B cell (primary cell): ENCODE results near the gene PCSK7. TPM values are rescaled to one million over a fixed set of nuclear protein-coding genes. Genes with fewer than 3 reads are reported as not detected.

Experiments used
- ATAC-seq: fragments of 200-7000 bp; cut with Tn5 transposase; one replicate; pipeline ENCODE4 v1.10.0; 2021; ENCODE audit warnings: low read depth, mild to moderate bottlenecking, moderate number of reproducible peaks, moderate library complexity
- CTCF ChIA-PET: fragments of 350-600 bp; sonication (Branson Sonifier 250); formaldehyde crosslinking; loops from one replicate; lab custom pipeline; 2021; ENCODE audit warnings: antibody characterized with exemption, inconsistent platforms; lab: Charles Lee
- POLR2A ChIA-PET: fragments of 350-600 bp; sonication (Branson Sonifier 250); formaldehyde crosslinking; loops from one replicate; lab custom pipeline; 2021; ENCODE audit warnings: antibody characterized with exemption; lab: Charles Lee
- DNase-seq: peaks from one replicate; pipeline ENCODE4 v3.0.0; 2013
- H2AFZ ChIP-seq: 2 replicates; pipeline ENCODE4 v1.6.1; 2012; ENCODE audit warnings: mild to moderate bottlenecking, low read depth, low read length; ENCODE audit not compliant: insufficient read depth, poor library complexity, severe bottlenecking
- H3K27ac ChIP-seq, 2 donors: 1 replicate in 1 of 2; 2 replicates in 1 of 2; pipeline ENCODE4 v1.5.1; 2012 to 2013; ENCODE audit warnings: low read length in 2 of 2, mild to moderate bottlenecking in 2 of 2, moderate library complexity in 1 of 2
- H3K27me3 ChIP-seq, 4 experiments: fragments of 200-600 bp in 1 of 4; sonication (generic) in 1 of 4; replicated peaks in 1 of 4; 1 replicate in 2 of 4; 2 replicates in 2 of 4; pipeline versions ENCODE4 v1.6.1 to v1.7.0; 2013 to 2016; ENCODE audit warnings: low read length in 3 of 4, mild to moderate bottlenecking in 2 of 4, mixed read lengths in 1 of 4, moderate library complexity in 1 of 4; ENCODE audit not compliant: insufficient read depth in 4 of 4, control insufficient read depth in 3 of 4; ENCODE audit errors: control extremely low read depth in 1 of 4
- H3K36me3 ChIP-seq, 2 experiments: replicated peaks in 1 of 2; 1 replicate in 1 of 2; 2 replicates in 1 of 2; pipeline versions ENCODE4 v1.6.1 to v1.7.1; 2013; ENCODE audit warnings: low read length in 1 of 2; ENCODE audit not compliant: insufficient read depth in 2 of 2, control insufficient read depth in 1 of 2; ENCODE audit errors: control extremely low read depth in 1 of 2, extremely low read depth in 1 of 2
- H3K4me1 ChIP-seq, 2 donors: fragments of 200-600 bp in 1 of 2; sonication (generic) in 1 of 2; 1 replicate in 1 of 2; 2 replicates in 1 of 2; pipeline versions ENCODE4 v1.5.1 to v1.6.1; 2013 to 2017; ENCODE audit warnings: low read length in 2 of 2; ENCODE audit not compliant: control insufficient read depth in 2 of 2, insufficient read depth in 2 of 2
- H3K4me2 ChIP-seq: replicated peaks from 2 replicates; pipeline ENCODE3; 2012; ENCODE audit warnings: mild to moderate bottlenecking, low read depth, low read length; ENCODE audit not compliant: poor library complexity, severe bottlenecking
- H3K4me3 ChIP-seq, 5 experiments: fragments of 200-600 bp in 1 of 5; sonication (generic) in 1 of 5; 1 replicate in 3 of 5; 2 replicates in 2 of 5; pipeline versions ENCODE4 v1.5.1 to v1.7.0; 2011 to 2016; ENCODE audit warnings: low read length in 4 of 5, mild to moderate bottlenecking in 4 of 5, low read depth in 2 of 5, control low read depth in 1 of 5, moderate library complexity in 1 of 5; ENCODE audit not compliant: insufficient read depth in 1 of 5; ENCODE audit errors: control extremely low read depth in 1 of 5, extremely low read depth in 1 of 5
- H3K79me2 ChIP-seq: fragments of 200-600 bp; sonication (generic); one replicate; pipeline ENCODE4 v1.6.0; 2016; ENCODE audit warnings: low read length; ENCODE audit not compliant: control insufficient read depth, insufficient read depth
- H3K9ac ChIP-seq: fragments of 200-600 bp; sonication (generic); 2 replicates; pipeline ENCODE4 v1.6.1; 2017; ENCODE audit warnings: mild to moderate bottlenecking, low read length, moderate library complexity
- H3K9me3 ChIP-seq, 3 donors: one replicate each; pipeline versions ENCODE4 v1.6.1 to v1.7.1; 2013; ENCODE audit warnings: low read length in 2 of 3; ENCODE audit not compliant: control insufficient read depth in 2 of 3, insufficient read depth in 1 of 3; ENCODE audit errors: control extremely low read depth in 1 of 3
- H4K20me1 ChIP-seq: 2 replicates; pipeline ENCODE4 v1.6.0; 2012; ENCODE audit warnings: mild to moderate bottlenecking, low read length; ENCODE audit not compliant: insufficient read depth, control insufficient read depth, poor library complexity, severe bottlenecking
- H3K27ac Mint-ChIP-seq: one replicate; pipeline ENCODE4 v1.8.0; 2021; ENCODE audit warnings: mixed read lengths
- H3K27me3 Mint-ChIP-seq: one replicate; pipeline ENCODE4 v1.8.0; 2021; ENCODE audit warnings: mixed read lengths
- H3K4me1 Mint-ChIP-seq: one replicate; pipeline ENCODE4 v1.8.0; 2021; ENCODE audit warnings: mixed read lengths
- H3K4me3 Mint-ChIP-seq: one replicate; pipeline ENCODE4 v1.8.0; 2021; ENCODE audit warnings: mixed read lengths
- H3K9me3 Mint-ChIP-seq: one replicate; pipeline ENCODE4 v1.8.0; 2022; ENCODE audit warnings: mixed read lengths; ENCODE audit not compliant: insufficient read depth
- EZH2 ChIP-seq: IDR thresholded peaks from 2 replicates; pipeline ENCODE4 v1.6.1; 2012; ENCODE audit warnings: borderline replicate concordance, low read depth, mild to moderate bottlenecking, moderate library complexity, low read length; ENCODE audit not compliant: insufficient read depth, poor library complexity, severe bottlenecking
- WGBS: methylation state at CpG from one replicate; pipeline ENCODE4 v1.1.5; 2013; ENCODE audit warnings: missing lambda C conversion rate; ENCODE audit not compliant: insufficient coverage; 5-methylcytosine and 5-hydroxymethylcytosine counted together
- intact Hi-C: fragments of 100-400 bp; cut with micrococcal nuclease; formaldehyde crosslinking; loops from one replicate; pipeline ENCODE4 v1.10.0; 2022
- polyA plus RNA-seq: library from polyadenylated mRNA; depleted of rRNA; stranded (reverse); fragments of >200 nt; gene quantifications from 2 replicates; pipeline ENCODE4 v1.2.3, GENCODE V29; 2012
- total RNA-seq, 2 donors: library from RNA; stranded (reverse); fragments of 120-200 nt in 1 of 2; gene quantifications; 1 replicate in 1 of 2; 2 replicates in 1 of 2; pipeline versions ENCODE4 v1.2.3 to v1.2.4, GENCODE V29; 2013 to 2022
- TF ChIP-seq, protein P1 (sequence below): fragments of 200-600 bp; IDR thresholded peaks from one replicate; pipeline ENCODE4 v1.8.0; 2022; ENCODE audit warnings: antibody characterized with exemption, mild to moderate bottlenecking

The PCSK7 gene
- total and polyA plus RNA-seq, 2 donors (not counting 1 experiment from before 2014, with no cell fraction given): 203 to 283 TPM

DNA sequence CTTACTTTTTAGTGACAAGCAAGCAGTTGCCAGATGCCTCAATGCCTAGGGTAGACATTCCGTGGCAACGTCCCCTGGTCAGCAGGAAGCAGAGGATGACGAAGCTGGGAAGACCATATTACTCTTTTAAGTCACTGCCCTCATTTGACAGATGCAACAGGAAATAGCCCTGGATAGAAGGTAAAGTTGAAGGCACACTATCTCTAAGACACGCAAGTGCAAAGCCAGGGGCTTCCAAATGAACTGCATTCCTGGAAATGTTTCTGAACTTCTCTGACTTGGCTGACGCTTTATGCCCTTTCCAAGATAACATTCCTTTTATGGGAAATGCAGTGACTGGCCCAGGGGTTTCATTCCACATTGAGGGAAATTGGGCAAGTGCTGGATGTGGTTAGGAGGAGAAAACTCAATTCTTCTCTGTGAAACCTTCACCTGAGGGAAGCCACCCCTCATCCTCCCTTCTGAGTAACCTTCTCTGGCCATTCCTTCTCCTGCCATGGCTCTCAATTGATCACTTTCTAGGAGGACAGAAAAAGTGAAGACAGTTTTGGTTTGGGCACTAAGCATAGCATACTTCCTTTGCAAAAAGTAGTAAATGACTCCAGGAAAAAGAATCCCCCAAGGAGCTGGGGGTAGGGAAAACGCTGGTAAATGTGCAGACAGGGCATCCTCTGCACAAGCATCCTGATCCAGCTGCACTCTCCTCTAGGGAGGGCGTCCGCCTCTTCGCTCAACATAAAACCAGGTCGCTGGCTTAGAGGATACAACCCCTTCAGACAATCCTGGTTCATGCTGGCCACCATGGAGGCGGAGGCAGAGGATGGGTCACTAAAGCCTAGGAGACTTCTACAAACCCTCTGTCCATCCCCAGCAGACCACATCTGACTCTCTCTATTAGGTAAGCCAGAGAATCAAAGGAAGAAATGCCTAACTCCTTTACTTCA lies 14.5 kb downstream of the PCSK7 start:
- Histone ChIP-seq H3K27me3 (no peaks in the 10 kb centered on the region), H3K4me1 (no peaks in the 10 kb centered on the region), H3K36me3 (peaks cover 5 to 86% of the 10 kb centered on the region in 2 experiments), H3K79me2 (peaks cover 39% of the 10 kb centered on the region), H3K9ac (no peak overlapping the region), H4K20me1 (peaks cover 14% of the 10 kb centered on the region), H2AFZ (no peak overlapping the region), H3K4me2 (no peak overlapping the region), H3K27ac (no peak overlapping the region), H3K9me3 (no peaks in the 10 kb centered on the region), H3K4me3 (no peak overlapping the region)
- CTCF ChIA-PET: interaction anchor here (0.7 to 19.9 kb wide), 3 partner anchors 9 to 38 kb away, joined by 3 to 309 read pairs (median 3); partner anchors contain the start of gene SIDT2
- TF ChIP-seq, protein P1, sequence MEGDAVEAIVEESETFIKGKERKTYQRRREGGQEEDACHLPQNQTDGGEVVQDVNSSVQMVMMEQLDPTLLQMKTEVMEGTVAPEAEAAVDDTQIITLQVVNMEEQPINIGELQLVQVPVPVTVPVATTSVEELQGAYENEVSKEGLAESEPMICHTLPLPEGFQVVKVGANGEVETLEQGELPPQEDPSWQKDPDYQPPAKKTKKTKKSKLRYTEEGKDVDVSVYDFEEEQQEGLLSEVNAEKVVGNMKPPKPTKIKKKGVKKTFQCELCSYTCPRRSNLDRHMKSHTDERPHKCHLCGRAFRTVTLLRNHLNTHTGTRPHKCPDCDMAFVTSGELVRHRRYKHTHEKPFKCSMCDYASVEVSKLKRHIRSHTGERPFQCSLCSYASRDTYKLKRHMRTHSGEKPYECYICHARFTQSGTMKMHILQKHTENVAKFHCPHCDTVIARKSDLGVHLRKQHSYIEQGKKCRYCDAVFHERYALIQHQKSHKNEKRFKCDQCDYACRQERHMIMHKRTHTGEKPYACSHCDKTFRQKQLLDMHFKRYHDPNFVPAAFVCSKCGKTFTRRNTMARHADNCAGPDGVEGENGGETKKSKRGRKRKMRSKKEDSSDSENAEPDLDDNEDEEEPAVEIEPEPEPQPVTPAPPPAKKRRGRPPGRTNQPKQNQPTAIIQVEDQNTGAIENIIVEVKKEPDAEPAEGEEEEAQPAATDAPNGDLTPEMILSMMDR: no peak
- TF ChIP-seq EZH2: no peak
- DNase-seq (no peak), ATAC-seq (no peak)
- POLR2A ChIA-PET: no interaction called here
- peaks cover 4% of the 10 kb centered on the region for H3K4me1 Mint-ChIP-seq
- H3K9me3 Mint-ChIP-seq: no peaks in the 10 kb centered on the region
- WGBS: 94% methylated on average over 8 of the region's 11 CpGs
- no peak overlapping the region for H3K4me3 Mint-ChIP-seq
- no peaks in the 10 kb centered on the region for H3K27me3 Mint-ChIP-seq
- peak overlapping the region; percentile 41 for H3K27ac Mint-ChIP-seq
- intact Hi-C loops: no loop called here
